22Rv1 (cell line): ENCODE results near the gene ZSCAN29.

ENCODE experiments used
- ZFX ChIP-seq: fragments of 450-650 bp; IDR thresholded peaks from 2 replicates; pipeline ENCODE4 v1.6.1; 2017; ENCODE audit warnings: antibody characterized with exemption, borderline replicate concordance
- TF ChIP-seq, protein P1 (sequence below): fragments of 450-650 bp; IDR thresholded peaks from 2 replicates; pipeline ENCODE4 v1.5.1; 2017; ENCODE audit warnings: mild to moderate bottlenecking

DNA sequence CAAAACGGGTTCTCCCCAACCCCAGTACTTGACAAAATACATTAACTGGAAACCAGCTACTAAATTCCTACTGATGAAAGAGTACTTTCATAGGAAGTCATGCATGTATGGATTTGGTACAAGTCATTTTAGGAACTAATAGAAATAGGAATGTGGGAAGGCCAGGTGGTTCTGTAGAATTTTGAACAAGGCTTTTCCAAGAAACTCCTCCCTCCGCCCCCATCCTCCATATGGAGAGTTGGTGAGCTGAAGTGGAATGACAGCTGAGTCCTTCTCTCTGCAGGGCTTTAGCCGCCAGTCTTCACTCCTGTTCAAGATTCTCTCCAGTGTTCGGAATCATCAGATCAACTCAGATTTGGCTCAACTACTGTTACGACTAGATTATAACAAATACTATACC is 33.3 kb upstream of the ZSCAN29 start:
- TF ChIP-seq, protein P1, sequence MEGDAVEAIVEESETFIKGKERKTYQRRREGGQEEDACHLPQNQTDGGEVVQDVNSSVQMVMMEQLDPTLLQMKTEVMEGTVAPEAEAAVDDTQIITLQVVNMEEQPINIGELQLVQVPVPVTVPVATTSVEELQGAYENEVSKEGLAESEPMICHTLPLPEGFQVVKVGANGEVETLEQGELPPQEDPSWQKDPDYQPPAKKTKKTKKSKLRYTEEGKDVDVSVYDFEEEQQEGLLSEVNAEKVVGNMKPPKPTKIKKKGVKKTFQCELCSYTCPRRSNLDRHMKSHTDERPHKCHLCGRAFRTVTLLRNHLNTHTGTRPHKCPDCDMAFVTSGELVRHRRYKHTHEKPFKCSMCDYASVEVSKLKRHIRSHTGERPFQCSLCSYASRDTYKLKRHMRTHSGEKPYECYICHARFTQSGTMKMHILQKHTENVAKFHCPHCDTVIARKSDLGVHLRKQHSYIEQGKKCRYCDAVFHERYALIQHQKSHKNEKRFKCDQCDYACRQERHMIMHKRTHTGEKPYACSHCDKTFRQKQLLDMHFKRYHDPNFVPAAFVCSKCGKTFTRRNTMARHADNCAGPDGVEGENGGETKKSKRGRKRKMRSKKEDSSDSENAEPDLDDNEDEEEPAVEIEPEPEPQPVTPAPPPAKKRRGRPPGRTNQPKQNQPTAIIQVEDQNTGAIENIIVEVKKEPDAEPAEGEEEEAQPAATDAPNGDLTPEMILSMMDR = no peak
- no peak for TF ChIP-seq ZFX
